Heart right ventricle (tissue), 16 donors: Measurements from ENCODE around the gene MRPL17. TPM values are rescaled to one million over a fixed set of nuclear protein-coding genes. Genes with fewer than 3 reads are reported as not detected.

Experiments
- ATAC-seq, 8 donors: fragments of 200-7000 bp; cut with Tn5 transposase; one replicate each; pipeline ENCODE4 v1.9.1; 2020; ENCODE audit warnings: mild to moderate bottlenecking in 8 of 8, moderate library complexity in 8 of 8, moderate number of reproducible peaks in 1 of 8
- DNase-seq, 2 donors: peaks; one replicate each; pipeline ENCODE4 v3.0.0-alpha.2; 2020
- H3K27ac ChIP-seq, 10 donors: fragments of 200-600 bp; sonication (generic) in 2 of 10; one replicate each; pipeline versions ENCODE4 v1.5.0 to v1.8.0; 2020 to 2022; ENCODE audit warnings: mild to moderate bottlenecking in 3 of 10
- H3K27me3 ChIP-seq, 7 donors: fragments of 200-600 bp; one replicate each; pipeline ENCODE4 v1.8.0; 2021 to 2022; ENCODE audit warnings: mild to moderate bottlenecking in 2 of 7
- H3K36me3 ChIP-seq, 9 donors: fragments of 200-600 bp; sonication (generic) in 1 of 9; one replicate each; pipeline versions ENCODE4 v1.5.0 to v1.8.0; 2020 to 2022; ENCODE audit warnings: mild to moderate bottlenecking in 2 of 9
- H3K4me1 ChIP-seq, 9 donors: fragments of 200-600 bp; sonication (generic) in 1 of 9; one replicate each; pipeline versions ENCODE4 v1.5.0 to v1.8.0; 2020 to 2022; ENCODE audit warnings: mild to moderate bottlenecking in 4 of 9
- H3K4me3 ChIP-seq, 10 donors: fragments of 200-600 bp; sonication (generic) in 2 of 10; one replicate each; pipeline versions ENCODE4 v1.5.0 to v1.8.0; 2020 to 2022; ENCODE audit warnings: mild to moderate bottlenecking in 7 of 10, moderate library complexity in 2 of 10
- H3K9me3 ChIP-seq, 11 donors: fragments of 200-600 bp in 10 of 11; sonication (generic) in 2 of 11; one replicate each; pipeline versions ENCODE4 v1.5.0 to v1.8.0; 2013 to 2022; ENCODE audit warnings: mild to moderate bottlenecking in 2 of 11, control low read depth in 1 of 11, moderate library complexity in 1 of 11
- WGBS, 2 donors: extraction: QIAGEN DNeasy Blood & Tissue Kit; methylation state at CpG; one replicate each; pipeline ENCODE4 v1.1.7; 2013; ENCODE audit warnings: inconsistent platforms in 1 of 2; 5-methylcytosine and 5-hydroxymethylcytosine counted together
- intact Hi-C, 10 donors: fragments of 100-400 bp; cut with DNase I; formaldehyde crosslinking; loops; one replicate each; pipeline versions ENCODE4 v1.11.1 to v1.14.2; 2022
- polyA plus RNA-seq, 2 donors: library from polyadenylated mRNA; stranded (reverse); fragments of 200-250 nt; gene quantifications; one replicate each; pipeline ENCODE4 v1.2.3, GENCODE V29; 2013
- total RNA-seq, 10 donors: library from RNA; stranded (reverse); fragmentation: NEBNext Ultra II Directional in 3 of 10; extraction: Animal tissue kit (Norgen Biotek cat#: 25700) in 3 of 10; gene quantifications; one replicate each; pipeline versions ENCODE4 v1.2.1 to v1.2.4, GENCODE V29; 2021 to 2023
- TF ChIP-seq, protein P1 (sequence below), 9 donors: fragments of 200-600 bp; sonication (generic) in 2 of 9; IDR thresholded peaks; one replicate each; pipeline versions ENCODE4 v1.5.0 to v1.8.0; 2021 to 2022; ENCODE audit warnings: antibody characterized with exemption in 9 of 9, mild to moderate bottlenecking in 5 of 9, moderate library complexity in 1 of 9
- donor health status: Arrhythmogenic right ventricular cardiomyopathy.
- donor health status: ischemic (EF 13 %, LVEDD 7.1; RV severe dilation, severe dysfunction).
- donor health status: healthy with polysubstance abuse.
- donor health status: DM: no; HTN: yes; CAD: no.
- donor health status: DM: no; HTN: no; CAD: no.
- donor health status: ischemic (EF 25% LVEDD 6.9; RV normal size, moderate dysfunction).
- donor health status: ischemic (EF 25% LVEDD 5.7; RV mildly dilated, moderate dysfunction).
- donor health status: healthy.
- donor health status: DM: yes; HTN: yes; CAD: no.
- donor health status: Ischemic cardiomyopathy.
- donor health status: ischemic (EF 35%, LVEDD 5.7; RV mildly dilated, moderate dysfunction).
- donor health status: nonischemic (EF 11% LVEDD 7.7; RV severe dilation, severe dysfunction).
- donor health status: DM: yes; HTN: yes; CAD: no.
- donor health status: PGD.
- donor health status: ischemic (EF 29% LVEDD 5.4; RV normal size, mild dysfunction).
- donor health status: nonischemic (EF 23%, LVEDD 6.1; RV moderate dilation, normal function).

The MRPL17 gene
- total and polyA plus RNA-seq, 12 donors: 36.7 to 69.1 (median 49.2) TPM

DNA sequence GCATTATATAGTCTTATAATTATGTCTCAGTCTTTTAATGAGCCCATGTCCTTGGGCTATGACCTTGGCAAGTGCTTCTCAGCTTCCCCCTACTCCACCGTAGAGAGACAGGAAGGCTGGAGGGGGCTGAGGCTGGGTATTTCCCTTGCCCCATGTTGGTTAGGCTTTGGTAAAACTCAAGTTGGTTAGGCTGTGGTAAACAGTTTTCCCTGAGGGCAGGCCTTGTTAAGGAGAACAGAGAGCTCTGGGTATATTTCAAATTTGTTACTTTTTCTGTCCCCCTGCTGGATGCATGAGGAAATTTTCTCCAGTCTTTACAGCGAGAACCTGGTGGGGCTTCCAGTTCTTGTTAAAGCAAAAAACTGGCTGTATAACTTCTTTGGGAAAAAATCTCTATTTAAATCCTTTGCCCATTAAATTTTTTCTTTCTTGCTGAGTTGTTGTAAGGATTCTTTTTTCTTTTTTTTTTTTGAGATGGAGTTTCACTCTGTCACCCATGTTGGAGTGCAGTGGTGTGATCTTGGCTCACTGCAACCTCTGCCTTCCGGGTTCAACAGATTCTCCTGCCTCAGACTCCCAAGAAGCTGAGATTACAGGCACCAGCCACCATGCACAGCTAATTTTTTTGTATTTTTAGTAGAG is 15.3 kb downstream of the MRPL17 start:
- H3K27ac ChIP-seq: no peak overlapping the region
- 78 to 85% methylated on average over 3 of the region's 3 CpGs for WGBS, 2 donors
- TF ChIP-seq, protein P1, sequence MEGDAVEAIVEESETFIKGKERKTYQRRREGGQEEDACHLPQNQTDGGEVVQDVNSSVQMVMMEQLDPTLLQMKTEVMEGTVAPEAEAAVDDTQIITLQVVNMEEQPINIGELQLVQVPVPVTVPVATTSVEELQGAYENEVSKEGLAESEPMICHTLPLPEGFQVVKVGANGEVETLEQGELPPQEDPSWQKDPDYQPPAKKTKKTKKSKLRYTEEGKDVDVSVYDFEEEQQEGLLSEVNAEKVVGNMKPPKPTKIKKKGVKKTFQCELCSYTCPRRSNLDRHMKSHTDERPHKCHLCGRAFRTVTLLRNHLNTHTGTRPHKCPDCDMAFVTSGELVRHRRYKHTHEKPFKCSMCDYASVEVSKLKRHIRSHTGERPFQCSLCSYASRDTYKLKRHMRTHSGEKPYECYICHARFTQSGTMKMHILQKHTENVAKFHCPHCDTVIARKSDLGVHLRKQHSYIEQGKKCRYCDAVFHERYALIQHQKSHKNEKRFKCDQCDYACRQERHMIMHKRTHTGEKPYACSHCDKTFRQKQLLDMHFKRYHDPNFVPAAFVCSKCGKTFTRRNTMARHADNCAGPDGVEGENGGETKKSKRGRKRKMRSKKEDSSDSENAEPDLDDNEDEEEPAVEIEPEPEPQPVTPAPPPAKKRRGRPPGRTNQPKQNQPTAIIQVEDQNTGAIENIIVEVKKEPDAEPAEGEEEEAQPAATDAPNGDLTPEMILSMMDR (IDR thresholded peaks at IDR 0.05): peak; percentile 16 to 65 (median 57)
- ATAC-seq (peak in 5 of 8 donors; percentile 33 to 52 (median 41)), DNase-seq (peak in 1 of 2 donors; percentile 24)
- H3K4me3 ChIP-seq: no peak overlapping the region
- no peaks in the 10 kb centered on the region for H3K36me3 ChIP-seq
- H3K9me3 ChIP-seq: no peaks in the 10 kb centered on the region
- no peaks in the 10 kb centered on the region for H3K27me3 ChIP-seq
- intact Hi-C loops: loop anchor here in 2 of 10 donors (5.0 kb wide), 2 partner anchors 56 to 66 kb away; partner anchors contain the start of genes ILK (in 1 of the 2), RRP8 (in 1 of the 2) and TAF10 (in 1 of the 2)
- peaks cover 0 to 22% (median 5%) of the 10 kb centered on the region in 9 donors for H3K4me1 ChIP-seq

DNA sequence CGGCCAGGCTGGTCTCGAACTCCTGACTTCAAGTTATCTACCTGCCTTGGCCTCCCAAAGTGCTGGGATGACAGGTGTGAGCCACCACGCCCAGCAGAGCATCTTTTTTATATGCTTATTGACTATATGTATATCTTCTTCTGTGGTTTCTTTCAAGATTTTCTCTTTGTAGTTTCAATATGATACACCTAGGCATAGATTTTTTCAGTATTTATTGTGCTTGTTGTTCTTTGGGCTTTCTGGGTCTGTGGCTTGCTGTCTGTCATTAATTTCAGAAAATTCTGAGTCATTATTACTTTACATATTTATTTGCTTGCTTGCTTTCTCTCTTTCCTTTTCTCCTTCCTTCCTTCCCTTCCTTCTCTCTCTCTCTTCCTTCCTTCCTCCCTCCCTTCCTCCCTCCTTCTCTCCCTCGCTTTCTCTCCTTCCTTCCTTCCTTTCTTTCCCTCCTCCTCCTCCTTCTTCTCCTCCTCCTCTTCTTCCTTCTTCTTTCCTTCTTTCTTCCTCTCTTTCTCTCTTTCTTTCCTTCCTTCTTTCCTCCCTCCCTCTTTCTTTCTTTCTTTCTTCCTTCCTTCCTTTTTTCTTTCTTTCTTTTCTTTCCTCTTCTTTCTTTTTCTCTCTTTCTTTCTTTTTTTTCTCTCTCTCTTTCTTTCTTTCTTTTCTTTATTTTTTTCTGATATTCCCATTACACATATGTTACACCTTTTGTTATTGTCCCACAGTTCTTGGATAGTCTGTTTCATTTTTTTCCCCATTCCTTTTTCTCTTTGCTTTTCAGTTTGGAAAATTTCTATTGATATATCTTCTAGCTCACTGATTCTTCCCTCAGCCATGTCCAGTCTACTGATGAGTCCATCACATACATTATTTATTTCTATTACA is 16.6 kb downstream of the MRPL17 start:
- intact Hi-C loops: loop anchor here in 2 of 10 donors (5.0 kb wide), 2 partner anchors 54 to 64 kb away; partner anchors contain the start of genes ILK (in 1 of the 2), RRP8 (in 1 of the 2) and TAF10 (in 1 of the 2)
- 91 to 96% methylated on average over 4 of the region's 4 CpGs for WGBS, 2 donors

DNA sequence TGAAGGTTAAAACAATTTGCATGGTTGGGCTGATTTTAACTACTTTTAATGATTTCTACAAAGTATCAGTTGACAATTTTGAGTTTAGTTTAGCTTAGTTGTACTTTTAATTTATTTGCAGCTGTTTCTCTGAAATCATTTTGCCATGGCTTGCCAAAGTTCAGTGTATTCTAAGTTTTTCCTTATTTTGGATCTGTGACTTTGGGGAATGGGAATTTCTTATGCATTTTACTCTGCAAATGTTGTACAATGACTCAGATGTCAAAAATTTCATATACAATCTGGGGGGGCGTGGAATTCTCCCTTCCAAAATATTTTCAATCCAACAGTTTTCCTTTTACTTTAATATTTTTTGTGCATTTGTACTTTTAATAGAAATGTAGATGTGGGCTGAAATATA is 18.6 kb downstream of the MRPL17 start:
- Histone ChIP-seq H3K27ac (peak overlapping the region in 3 of 10 donors; percentile 20 to 73 (median 29)), H3K4me1 (peaks cover 0 to 23% (median 5%) of the 10 kb centered on the region in 9 donors), H3K36me3 (no peaks in the 10 kb centered on the region), H3K4me3 (no peak overlapping the region), H3K27me3 (peaks cover 0 to 3% (median 0%) of the 10 kb centered on the region in 7 donors), H3K9me3 (no peaks in the 10 kb centered on the region)
- DNase-seq (no peak), ATAC-seq (no peak)
- TF ChIP-seq, protein P1 (IDR thresholded peaks at IDR 0.05): no peak
- intact Hi-C loops: no loop called here
- 0 to 50% methylated on average over 1 of the region's 1 CpG for WGBS, 2 donors

More for the DNA sequence above, 16.6 kb downstream of the MRPL17 start:
- no peaks in the 10 kb centered on the region for H3K36me3 ChIP-seq
- ATAC-seq: no peak
- H3K4me1 ChIP-seq: peaks cover 0 to 23% (median 5%) of the 10 kb centered on the region in 9 donors
- no peaks in the 10 kb centered on the region for H3K27me3 ChIP-seq
- DNase-seq: no peak
- no peak overlapping the region for H3K4me3 ChIP-seq
- no peak overlapping the region for H3K27ac ChIP-seq
- TF ChIP-seq, protein P1 (IDR thresholded peaks at IDR 0.05): no peak
- H3K9me3 ChIP-seq: no peaks in the 10 kb centered on the region

DNA sequence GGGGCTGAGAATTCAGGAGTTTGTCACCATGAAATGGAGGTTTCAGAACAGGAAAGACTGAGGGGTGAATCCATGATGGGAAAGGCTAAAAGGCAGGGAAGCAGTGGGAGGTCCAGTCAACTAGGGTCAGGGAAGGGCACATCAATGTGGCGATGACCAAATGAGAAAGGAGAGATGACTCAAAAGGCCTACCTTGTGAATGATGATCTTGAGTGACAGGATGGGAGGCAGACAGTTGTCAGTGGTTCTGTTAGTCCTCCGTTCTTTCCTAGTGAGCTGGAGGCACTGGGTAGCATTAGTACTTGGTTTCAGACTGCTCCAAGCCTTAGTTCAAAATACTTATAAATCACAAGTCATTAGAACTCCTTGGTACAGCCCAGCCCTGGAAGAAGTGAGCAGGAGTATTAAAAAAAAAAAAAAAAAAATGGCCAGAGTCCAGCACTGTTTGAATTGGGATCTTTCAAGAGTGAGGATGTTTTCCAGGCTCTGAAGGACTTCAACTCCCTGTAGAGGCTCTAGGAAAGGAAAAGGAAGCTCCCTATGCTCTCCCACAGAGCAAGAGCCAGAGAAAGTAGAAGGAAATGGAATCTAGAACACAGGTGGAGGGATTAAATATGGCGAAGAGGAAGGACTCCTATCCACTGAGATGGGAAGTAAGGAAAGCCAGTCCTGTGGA is 19.2 kb downstream of the MRPL17 start:
- no peak overlapping the region for H3K4me3 ChIP-seq
- 57 to 64% methylated on average over 3 of the region's 3 CpGs for WGBS, 2 donors
- H3K9me3 ChIP-seq: no peaks in the 10 kb centered on the region
- intact Hi-C loops: no loop called here
- peak overlapping the region in 5 of 10 donors; percentile 20 to 73 (median 50) for H3K27ac ChIP-seq
- no peaks in the 10 kb centered on the region for H3K36me3 ChIP-seq
- peak in 7 of 8 donors; percentile 37 to 86 (median 82) for ATAC-seq
- TF ChIP-seq, protein P1 (IDR thresholded peaks at IDR 0.05): no peak
- H3K27me3 ChIP-seq: peaks cover 0 to 3% (median 0%) of the 10 kb centered on the region in 7 donors
- no peak for DNase-seq
- H3K4me1 ChIP-seq: peaks cover 0 to 23% (median 5%) of the 10 kb centered on the region in 9 donors
